ENCODE data around the gene RAI1.

The RAI1 gene

DNA sequence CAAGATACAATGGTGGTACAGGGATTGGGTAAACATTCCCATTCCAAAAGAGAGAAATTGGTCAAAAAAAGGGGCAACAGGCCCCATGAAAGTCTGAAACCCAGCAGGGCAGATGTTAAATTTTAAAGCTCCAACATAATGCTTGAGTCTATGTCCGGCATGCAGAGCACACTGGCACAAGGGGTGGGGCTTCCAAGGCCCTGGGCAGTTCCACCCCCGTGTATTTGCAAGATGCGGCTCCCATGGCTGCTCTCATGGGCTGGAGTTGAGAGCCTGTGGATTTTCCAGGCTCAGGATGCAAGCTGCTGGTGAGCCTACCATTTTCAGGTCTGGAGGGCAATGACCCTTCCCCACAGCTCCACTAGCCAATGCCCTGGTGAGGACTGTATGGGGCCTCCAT lies 27.9 kb upstream of the RAI1 start:
- H3K27me3 Mint-ChIP-seq = peaks cover 3% of the 10 kb centered on the region
- H3K4me3 Mint-ChIP-seq = no peak overlapping the region
- DNase-seq (no peak), ATAC-seq (no peak)
- no peaks in the 10 kb centered on the region for H3K36me3 Mint-ChIP-seq (ENCODE audit: low read depth)
- no peak overlapping the region for H3K27ac Mint-ChIP-seq
- peaks cover 8% of the 10 kb centered on the region for H3K9me3 Mint-ChIP-seq
- no peaks in the 10 kb centered on the region for H3K4me1 Mint-ChIP-seq

DNA sequence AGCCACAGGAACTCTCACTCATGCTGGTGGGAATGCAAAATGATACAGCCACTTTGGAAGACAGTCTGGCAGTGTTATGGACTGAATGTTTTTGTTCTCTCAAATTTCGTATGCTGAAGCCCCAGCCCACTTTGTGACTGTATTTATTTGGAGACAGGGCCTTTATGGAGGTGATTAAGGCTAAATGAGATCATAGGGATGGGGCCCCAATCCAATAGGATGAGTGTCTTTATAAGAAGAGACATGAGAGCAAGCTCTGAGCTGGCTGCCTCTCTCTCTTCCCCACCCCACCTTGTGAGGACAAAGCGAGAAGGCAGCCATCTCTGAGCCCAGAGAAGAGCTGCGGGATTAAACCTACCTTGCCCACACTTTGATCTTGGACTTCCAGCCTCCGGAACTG lies 21.9 kb upstream of the RAI1 start:
- H3K4me3 Mint-ChIP-seq = no peak overlapping the region
- ATAC-seq (no peak), DNase-seq (no peak)
- peaks cover 3% of the 10 kb centered on the region for H3K36me3 Mint-ChIP-seq (ENCODE audit: low read depth)
- peaks cover 3% of the 10 kb centered on the region for H3K27me3 Mint-ChIP-seq
- no peak overlapping the region for H3K27ac Mint-ChIP-seq
- peaks cover 17% of the 10 kb centered on the region for H3K4me1 Mint-ChIP-seq
- H3K9me3 Mint-ChIP-seq = peaks cover 15% of the 10 kb centered on the region

DNA sequence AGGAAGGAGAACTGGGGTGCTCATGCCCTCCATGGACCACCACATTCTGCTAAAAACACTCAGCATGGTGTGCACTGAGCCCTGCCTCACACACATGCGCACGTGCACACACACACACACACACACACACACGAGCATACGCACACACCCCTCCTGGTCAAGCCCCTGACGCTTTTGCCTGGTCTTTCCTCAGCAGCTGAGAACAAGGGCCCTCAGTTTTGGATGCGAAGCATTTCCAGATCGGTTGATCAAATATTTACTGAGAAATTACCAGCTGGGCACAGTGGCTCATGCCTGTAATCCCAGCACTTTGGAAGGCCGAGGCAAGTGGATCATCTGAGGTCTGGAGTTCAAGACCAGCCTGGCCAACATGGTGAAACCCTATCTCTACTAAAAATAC lies 20.1 kb upstream of the RAI1 start:
- ATAC-seq (no peak), DNase-seq (no peak)
- Mint-ChIP-seq H3K4me1 (peaks cover 17% of the 10 kb centered on the region), H3K9me3 (peaks cover 15% of the 10 kb centered on the region), H3K36me3 (ENCODE audit: low read depth) (peaks cover 3% of the 10 kb centered on the region), H3K27ac (no peak overlapping the region), H3K27me3 (peaks cover 3% of the 10 kb centered on the region), H3K4me3 (no peak overlapping the region)

GRCh38 chr17:17661834-17662385 lies 19.3 kb upstream of the RAI1 start:
- ATAC-seq (no peak), DNase-seq (no peak)
- Mint-ChIP-seq H3K9me3 (peaks cover 15% of the 10 kb centered on the region), H3K4me1 (peaks cover 17% of the 10 kb centered on the region), H3K27me3 (peaks cover 3% of the 10 kb centered on the region), H3K4me3 (no peak overlapping the region), H3K36me3 (ENCODE audit: low read depth) (peaks cover 3% of the 10 kb centered on the region), H3K27ac (no peak overlapping the region)

DNA sequence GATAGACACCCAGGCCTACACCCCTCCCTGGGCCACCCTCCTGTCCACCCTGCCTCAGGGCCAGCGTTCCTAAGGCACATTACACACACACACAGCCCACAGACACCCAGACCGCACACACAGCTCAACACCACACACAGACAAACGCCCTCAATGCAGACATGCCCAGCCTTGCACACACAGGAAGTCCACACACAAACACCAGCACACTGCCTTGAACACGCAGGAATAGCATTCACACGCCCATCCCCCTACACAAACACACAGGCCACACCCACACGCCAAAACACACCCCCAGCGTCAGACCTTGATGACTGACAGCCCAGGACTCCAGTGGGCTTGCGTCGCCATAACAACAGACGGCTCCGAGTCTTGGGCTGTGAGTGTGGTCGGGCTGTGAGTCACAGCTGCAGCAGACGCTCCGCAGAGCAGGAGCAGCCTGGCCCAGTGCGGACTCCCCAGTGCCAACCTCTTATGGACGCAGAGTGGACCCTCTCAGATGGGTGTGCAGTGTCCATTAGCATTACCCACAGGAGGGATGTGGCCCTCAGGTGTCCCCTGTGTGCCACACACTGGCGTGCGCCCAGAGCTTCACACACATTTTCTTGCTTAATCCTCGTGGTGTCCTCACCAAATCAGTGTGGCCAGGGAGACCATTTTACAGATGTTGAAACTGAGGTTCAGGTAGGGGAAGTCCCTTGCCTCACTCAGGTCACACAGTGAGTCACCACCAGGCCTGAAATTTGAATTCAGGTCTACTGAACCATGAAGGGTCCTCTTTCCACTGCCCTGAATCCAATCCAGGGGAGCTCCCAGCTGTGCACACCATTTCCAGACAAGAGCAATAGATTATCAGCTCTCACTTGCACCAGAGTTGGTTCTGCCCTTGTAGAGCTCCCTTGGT lies 17.8 kb upstream of the RAI1 start:
- DNase-seq = peak; percentile 78
- Mint-ChIP-seq H3K36me3 (ENCODE audit: low read depth) (peaks cover 3% of the 10 kb centered on the region), H3K4me1 (peaks cover 17% of the 10 kb centered on the region), H3K4me3 (peak overlapping the region; percentile 16), H3K9me3 (peaks cover 11% of the 10 kb centered on the region), H3K27me3 (no peaks in the 10 kb centered on the region), H3K27ac (peak overlapping the region; percentile 76)
- peak; percentile 98 for ATAC-seq

GRCh38 chr17:17664064-17664452 lies 17.2 kb upstream of the RAI1 start:
- Mint-ChIP-seq H3K27me3 (no peaks in the 10 kb centered on the region), H3K27ac (no peak overlapping the region), H3K4me1 (peaks cover 18% of the 10 kb centered on the region), H3K4me3 (no peak overlapping the region), H3K36me3 (ENCODE audit: low read depth) (peaks cover under 1% of the 10 kb centered on the region), H3K9me3 (peaks cover 8% of the 10 kb centered on the region)
- ATAC-seq (no peak), DNase-seq (no peak)

GRCh38 chr17:17665255-17665654 lies 16.0 kb upstream of the RAI1 start:
- ATAC-seq (no peak), DNase-seq (no peak)
- H3K27me3 Mint-ChIP-seq = no peaks in the 10 kb centered on the region
- H3K27ac Mint-ChIP-seq = no peak overlapping the region
- H3K4me1 Mint-ChIP-seq = peaks cover 22% of the 10 kb centered on the region
- H3K4me3 Mint-ChIP-seq = no peak overlapping the region
- no peaks in the 10 kb centered on the region for H3K9me3 Mint-ChIP-seq
- no peaks in the 10 kb centered on the region for H3K36me3 Mint-ChIP-seq (ENCODE audit: low read depth)

GRCh38 chr17:17666111-17666714 lies 15.0 kb upstream of the RAI1 start:
- Mint-ChIP-seq H3K27ac (no peak overlapping the region), H3K9me3 (no peaks in the 10 kb centered on the region), H3K4me3 (no peak overlapping the region), H3K36me3 (ENCODE audit: low read depth) (no peaks in the 10 kb centered on the region), H3K4me1 (peaks cover 22% of the 10 kb centered on the region), H3K27me3 (no peaks in the 10 kb centered on the region)
- DNase-seq (no peak), ATAC-seq (no peak)

DNA sequence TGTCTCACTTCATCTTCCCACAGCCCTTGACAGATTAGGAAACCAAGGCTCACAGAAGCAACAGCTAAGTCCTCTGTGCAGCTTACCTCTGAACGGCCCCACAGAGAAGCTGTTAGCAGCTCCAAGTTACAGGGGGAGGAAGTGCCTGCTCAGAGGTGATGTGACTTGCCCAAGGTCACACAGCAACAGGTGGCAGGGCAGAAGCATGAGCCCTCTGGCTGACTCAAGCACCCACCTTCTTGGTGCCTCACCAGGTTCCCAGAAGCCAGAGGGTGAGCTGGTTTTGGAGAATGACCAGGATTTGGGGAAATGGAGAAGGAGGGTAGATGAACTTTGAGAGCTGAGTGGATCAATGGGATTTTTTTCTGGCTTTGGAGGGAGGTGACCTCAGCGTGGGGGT lies 14.0 kb upstream of the RAI1 start:
- ATAC-seq = no peak
- DNase-seq = no peak
- Mint-ChIP-seq H3K4me1 (peaks cover 22% of the 10 kb centered on the region), H3K9me3 (no peaks in the 10 kb centered on the region), H3K36me3 (ENCODE audit: low read depth) (no peaks in the 10 kb centered on the region), H3K27ac (no peak overlapping the region), H3K27me3 (no peaks in the 10 kb centered on the region), H3K4me3 (no peak overlapping the region)

- H3K4me3 Mint-ChIP-seq = no peak overlapping the region
- H3K27ac Mint-ChIP-seq = no peak overlapping the region
- H3K36me3 Mint-ChIP-seq (ENCODE audit: low read depth) = no peaks in the 10 kb centered on the region
- no peaks in the 10 kb centered on the region for H3K27me3 Mint-ChIP-seq
- ATAC-seq (no peak), DNase-seq (no peak)
- H3K4me1 Mint-ChIP-seq = peaks cover 23% of the 10 kb centered on the region
- H3K9me3 Mint-ChIP-seq = no peaks in the 10 kb centered on the region
Observed at GRCh38 chr17:17667947-17668346, 13.3 kb upstream of the RAI1 start.

GRCh38 chr17:17668358-17668757 lies 12.9 kb upstream of the RAI1 start:
- no peak for ATAC-seq
- H3K36me3 Mint-ChIP-seq (ENCODE audit: low read depth) = no peaks in the 10 kb centered on the region

GRCh38 chr17:17668775-17669579 lies 12.3 kb upstream of the RAI1 start:
- H3K27me3 Mint-ChIP-seq = no peaks in the 10 kb centered on the region
- DNase-seq = peak; percentile 44
- H3K4me1 Mint-ChIP-seq = peaks cover 15% of the 10 kb centered on the region
- no peaks in the 10 kb centered on the region for H3K9me3 Mint-ChIP-seq
- ATAC-seq = peak; percentile 82
- H3K4me3 Mint-ChIP-seq = no peak overlapping the region
- no peak overlapping the region for H3K27ac Mint-ChIP-seq
- no peaks in the 10 kb centered on the region for H3K36me3 Mint-ChIP-seq (ENCODE audit: low read depth)

More at GRCh38 chr17:17668358-17668757, 12.9 kb upstream of the RAI1 start:
- peaks cover 22% of the 10 kb centered on the region for H3K4me1 Mint-ChIP-seq
- no peaks in the 10 kb centered on the region for H3K9me3 Mint-ChIP-seq
- H3K27me3 Mint-ChIP-seq = no peaks in the 10 kb centered on the region
- no peak for DNase-seq
- H3K27ac Mint-ChIP-seq = no peak overlapping the region
- H3K4me3 Mint-ChIP-seq = no peak overlapping the region

GRCh38 chr17:17669580-17670235 lies 11.6 kb upstream of the RAI1 start:
- Mint-ChIP-seq H3K27me3 (no peaks in the 10 kb centered on the region), H3K4me1 (peaks cover 13% of the 10 kb centered on the region), H3K4me3 (no peak overlapping the region), H3K36me3 (ENCODE audit: low read depth) (no peaks in the 10 kb centered on the region), H3K27ac (no peak overlapping the region), H3K9me3 (no peaks in the 10 kb centered on the region)
- ATAC-seq = no peak
- no peak for DNase-seq

DNA sequence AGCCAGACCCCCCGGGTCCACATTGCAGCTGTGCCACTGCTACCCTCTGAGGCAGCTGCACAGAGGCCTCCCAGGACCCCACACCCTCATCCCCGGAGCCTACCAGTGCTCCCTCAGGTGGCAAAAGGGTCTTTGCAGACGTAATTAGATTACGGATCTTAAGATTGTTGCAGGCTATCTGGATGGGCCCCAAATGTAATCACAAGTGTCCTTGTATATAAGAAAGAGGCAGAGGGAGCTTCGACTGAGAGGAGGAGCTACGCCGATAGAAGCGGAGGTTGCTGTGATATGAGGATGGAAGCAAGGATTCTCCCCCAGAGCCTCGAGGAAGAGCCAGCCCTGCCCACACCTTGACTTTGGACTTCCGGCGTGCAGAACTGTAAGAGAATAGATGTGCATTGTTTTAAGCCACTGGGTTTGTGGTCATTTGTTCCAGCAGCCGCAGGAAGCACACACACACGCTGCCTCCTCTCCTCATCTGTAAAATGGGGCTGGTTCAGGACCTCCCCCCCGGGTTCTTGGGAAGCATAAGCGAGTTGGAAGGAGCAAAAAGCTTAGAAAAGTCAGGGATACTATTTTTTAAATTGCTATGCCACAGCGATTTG lies 10.5 kb upstream of the RAI1 start:
- Mint-ChIP-seq H3K27me3 (no peaks in the 10 kb centered on the region), H3K27ac (no peak overlapping the region), H3K9me3 (no peaks in the 10 kb centered on the region), H3K4me3 (no peak overlapping the region), H3K36me3 (ENCODE audit: low read depth) (no peaks in the 10 kb centered on the region), H3K4me1 (peaks cover 14% of the 10 kb centered on the region)
- ATAC-seq = no peak
- DNase-seq = no peak

Measured in activated naive CD8-positive, alpha-beta T cell treated with anti-CD3 and anti-CD28 coated beads, Interleukin-2, amount 50 U/mL, for 24 hours (primary cell).